Stimulated activated CD4-positive, alpha-beta T cell treated with anti-CD3 and anti-CD28 coated beads, Interleukin-2, amount 100 ng/mL, for 48 hours (primary cell): Measurements from ENCODE around the gene CDH11.

Experiments
- DNase-seq, 2 donors: peaks; one replicate each; pipeline ENCODE4 v3.0.0-alpha.2; 2020

The CDH11 gene

GRCh38 chr16:64973171-64973570, 148.7 kb downstream of the CDH11 start:
- no peak for DNase-seq

- no peak for DNase-seq
Measured at GRCh38 chr16:64971171-64971570, 150.7 kb downstream of the CDH11 start.

- no peak for DNase-seq
Measured at GRCh38 chr16:64969221-64969620, 152.6 kb downstream of the CDH11 start.

GRCh38 chr16:64968539-64968938, 153.3 kb downstream of the CDH11 start:
- DNase-seq: no peak

GRCh38 chr16:64964126-64964540, 157.7 kb downstream of the CDH11 start:
- no peak for DNase-seq

GRCh38 chr16:64962786-64963185, 159.1 kb downstream of the CDH11 start:
- no peak for DNase-seq

GRCh38 chr16:64957246-64957645, 164.6 kb downstream of the CDH11 start:
- DNase-seq: no peak

- DNase-seq: no peak
Measured at GRCh38 chr16:64952177-64952576, 169.7 kb downstream of the CDH11 start.

- DNase-seq: no peak
Measured at GRCh38 chr16:64951193-64951592, 170.7 kb downstream of the CDH11 start.

- no peak for DNase-seq
Measured at GRCh38 chr16:64950731-64951130, 171.1 kb downstream of the CDH11 start.

- no peak for DNase-seq
Measured at GRCh38 chr16:64950262-64950661, 171.6 kb downstream of the CDH11 start.

GRCh38 chr16:64948056-64948455, 173.8 kb downstream of the CDH11 start:
- no peak for DNase-seq

GRCh38 chr16:64947651-64948050, 174.2 kb downstream of the CDH11 start:
- no peak for DNase-seq

GRCh38 chr16:64933885-64934284, 188.0 kb downstream of the CDH11 start:
- DNase-seq: no peak

GRCh38 chr16:64926476-64926875, 195.4 kb downstream of the CDH11 start:
- no peak for DNase-seq

- DNase-seq: no peak
Measured at GRCh38 chr16:64925166-64925565, 196.7 kb downstream of the CDH11 start.

- DNase-seq: no peak
Measured at GRCh38 chr16:64924086-64924485, 197.8 kb downstream of the CDH11 start.

- DNase-seq: no peak
Measured at GRCh38 chr16:64919929-64920607, 201.8 kb downstream of the CDH11 start.

- DNase-seq: no peak
Measured at GRCh38 chr16:64919141-64919540, 202.7 kb downstream of the CDH11 start.

- no peak for DNase-seq
Measured at GRCh38 chr16:64916051-64916450, 205.8 kb downstream of the CDH11 start.

- DNase-seq: no peak
Measured at GRCh38 chr16:64910356-64910755, 211.5 kb downstream of the CDH11 start.

- DNase-seq: no peak
Measured at GRCh38 chr16:64907844-64908243, 214.0 kb downstream of the CDH11 start.

- no peak for DNase-seq
Measured at GRCh38 chr16:64903770-64904169, 218.1 kb downstream of the CDH11 start.

GRCh38 chr16:64900517-64900916, 221.3 kb downstream of the CDH11 start:
- DNase-seq: no peak

GRCh38 chr16:64900019-64900418, 221.8 kb downstream of the CDH11 start:
- DNase-seq: no peak
